A172 (cell line): ENCODE data around the gene CTRL. TPM values are rescaled to one million over a fixed set of nuclear protein-coding genes. Genes with fewer than 3 reads are reported as not detected.
A peak's percentile ranks its signal among the peaks of the same experiment; 100 is the strongest.

Experiments
- DNase-seq: peaks from one replicate; pipeline ENCODE4 v3.0.0-alpha.2; 2015; ENCODE audit warnings: low spot score
- total RNA-seq: library from RNA; depleted of rRNA; stranded (reverse); fragments of >200 nt; shearing (Covaris generic); gene quantifications from 2 replicates; pipeline ENCODE4 v1.2.3, GENCODE V29; 2014

Gene CTRL
- total RNA-seq, 1 experiment from 2014 or later = 0.33 TPM

DNA sequence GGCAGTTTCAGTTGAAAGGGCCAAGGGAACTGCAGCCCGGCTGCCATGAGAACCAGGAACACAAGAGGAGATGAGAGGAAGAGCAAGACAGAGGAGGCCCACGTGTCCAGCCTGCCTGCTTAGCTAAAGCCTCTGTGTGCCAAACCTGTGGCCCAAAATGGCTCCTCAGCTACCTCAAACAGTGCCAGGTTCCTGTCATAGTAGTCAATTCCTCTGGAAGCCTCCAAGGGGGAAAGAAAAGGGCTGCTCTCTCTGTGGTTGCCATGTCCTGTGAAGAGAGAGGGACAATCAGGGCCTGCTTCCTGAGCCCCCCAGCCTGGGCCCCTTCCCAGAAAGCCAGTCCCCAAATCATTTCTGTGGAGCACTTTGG, 31.6 kb upstream of the CTRL start:
- DNase-seq = no peak

DNA sequence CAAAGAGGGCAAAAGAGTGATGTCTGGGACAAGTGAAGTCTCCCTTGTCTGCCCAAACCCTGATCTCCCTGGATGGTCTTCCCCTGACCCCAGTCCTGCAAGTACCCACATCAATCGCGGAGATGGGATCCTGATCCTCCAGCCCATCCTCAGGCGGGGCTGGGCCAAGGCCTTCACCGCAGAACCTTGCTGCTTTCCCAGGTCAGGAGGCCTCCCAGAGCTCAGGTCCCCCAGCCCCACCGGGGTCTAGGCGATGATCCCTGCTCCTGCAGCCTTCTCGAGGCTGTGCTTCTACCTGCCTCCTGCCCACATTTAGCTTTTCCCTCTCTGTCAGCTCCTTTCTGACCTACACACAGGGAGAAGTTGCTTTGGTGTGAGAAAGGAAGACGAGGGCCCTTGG, 30.5 kb upstream of the CTRL start:
- DNase-seq = no peak

DNA sequence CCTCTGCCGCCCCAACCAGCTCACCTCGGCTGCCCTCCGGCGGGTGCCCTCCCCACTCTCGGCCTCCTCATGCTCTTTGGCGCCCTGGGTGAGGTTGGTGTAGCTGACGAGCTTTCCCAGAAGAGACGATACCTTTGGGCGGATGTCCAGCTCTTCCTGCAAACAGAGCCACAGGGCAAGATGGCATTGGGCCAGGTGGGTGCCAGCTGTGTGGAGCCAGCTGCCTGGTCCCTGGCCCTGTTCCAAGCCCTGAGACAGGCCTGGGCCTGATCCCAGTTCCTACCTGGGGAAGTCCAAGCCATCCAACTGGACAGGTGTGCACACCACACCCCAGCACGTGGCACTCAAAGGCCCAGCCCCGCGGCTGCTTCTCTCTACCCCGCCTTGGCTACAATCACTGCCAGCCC, 29.9 kb upstream of the CTRL start:
- DNase-seq = no peak

DNA sequence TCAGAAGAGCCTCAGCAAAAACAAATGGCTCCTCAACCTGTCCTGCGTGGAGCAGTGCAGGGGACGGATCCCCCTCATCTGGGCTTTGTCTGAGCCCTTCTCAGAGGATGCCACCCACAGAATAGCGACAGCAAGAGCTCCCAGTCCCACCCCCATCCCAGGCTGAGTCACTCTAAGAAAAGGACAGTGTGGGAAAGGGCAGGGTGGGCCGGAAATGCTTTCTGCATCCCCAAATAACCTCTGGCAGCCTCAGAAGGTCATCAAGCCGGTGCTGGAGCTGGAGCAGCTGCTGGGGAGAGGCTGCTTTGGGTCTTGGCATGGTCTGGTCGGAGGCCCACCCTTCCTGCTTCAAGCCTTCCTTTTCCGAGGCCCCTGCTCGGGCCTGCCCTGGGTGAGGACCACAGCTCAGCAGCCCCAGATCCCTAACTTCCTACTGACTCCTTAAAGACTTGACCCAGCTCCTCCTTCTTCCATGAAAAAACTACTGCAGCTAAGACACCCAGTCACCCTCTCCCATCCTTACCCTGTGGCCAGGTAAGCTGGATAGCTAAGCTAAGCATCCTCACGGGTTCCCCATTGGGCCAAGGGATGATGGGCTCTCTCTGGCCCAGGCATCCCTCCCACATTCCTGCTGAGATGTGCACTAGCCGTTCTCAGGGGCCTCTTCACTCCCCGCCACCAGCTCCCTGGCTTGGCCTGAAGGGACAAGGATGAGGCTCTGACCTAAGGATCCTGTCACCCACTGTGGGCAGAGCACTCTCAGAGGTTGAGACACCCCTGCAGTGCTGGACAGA, 28.1 kb upstream of the CTRL start:
- DNase-seq = peak; percentile 89

DNA sequence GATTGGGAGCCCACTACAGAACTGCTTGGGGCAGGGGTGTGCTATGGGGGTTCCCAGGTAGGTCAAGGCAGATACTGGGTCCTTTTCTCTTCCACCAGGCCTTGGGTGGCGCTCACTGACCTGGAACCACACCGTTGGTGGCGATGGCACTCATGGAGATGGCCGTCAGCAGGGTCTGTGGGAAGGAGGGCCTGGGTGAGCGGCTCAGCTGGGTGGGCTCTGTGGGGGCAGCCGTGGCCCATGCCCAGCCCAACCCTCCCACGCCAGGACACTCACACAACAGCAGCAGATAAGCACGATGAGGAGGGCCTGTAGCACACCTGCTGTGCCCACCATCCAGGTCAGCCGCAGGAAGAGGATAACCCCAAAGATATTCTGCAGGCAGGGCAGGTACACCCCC, 26.0 kb upstream of the CTRL start:
- DNase-seq = no peak

DNA sequence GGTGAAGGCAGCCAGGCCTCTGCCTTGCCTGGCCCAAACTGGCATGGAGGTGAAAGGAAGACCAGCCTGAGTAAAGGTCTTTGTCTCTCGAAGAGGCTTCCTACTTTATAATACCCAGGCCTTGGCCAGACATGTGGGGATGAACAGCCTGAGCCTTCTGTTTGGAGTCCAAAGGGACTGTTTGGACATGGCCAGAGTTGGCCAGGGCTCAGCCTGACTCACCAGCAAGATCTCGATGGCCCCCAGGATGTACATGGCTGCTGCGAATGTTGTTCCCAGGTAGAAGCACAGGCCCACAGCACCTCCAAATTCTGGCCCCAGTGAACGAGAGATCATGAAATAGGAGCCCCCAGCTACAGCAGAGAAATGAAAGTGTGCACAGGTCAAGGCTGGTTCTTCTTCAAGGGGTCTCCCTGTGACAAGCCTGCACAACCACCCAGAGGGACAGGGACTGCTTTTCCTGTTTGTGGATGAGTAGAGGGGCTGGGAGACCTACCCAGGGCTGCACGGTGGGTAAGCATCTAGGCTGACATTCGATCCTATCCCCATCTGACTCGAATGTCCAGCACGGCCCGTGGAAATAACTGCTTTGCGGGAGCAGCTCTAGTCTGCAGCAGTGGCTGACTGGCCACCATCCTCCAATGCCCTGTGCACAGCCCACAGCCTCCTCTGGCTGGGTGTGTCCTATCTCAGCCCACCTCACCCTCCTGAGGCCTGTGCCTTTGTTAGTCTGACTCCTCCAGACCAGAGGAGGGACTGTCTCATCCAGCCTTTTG, 22.9 kb upstream of the CTRL start:
- DNase-seq = no peak

DNA sequence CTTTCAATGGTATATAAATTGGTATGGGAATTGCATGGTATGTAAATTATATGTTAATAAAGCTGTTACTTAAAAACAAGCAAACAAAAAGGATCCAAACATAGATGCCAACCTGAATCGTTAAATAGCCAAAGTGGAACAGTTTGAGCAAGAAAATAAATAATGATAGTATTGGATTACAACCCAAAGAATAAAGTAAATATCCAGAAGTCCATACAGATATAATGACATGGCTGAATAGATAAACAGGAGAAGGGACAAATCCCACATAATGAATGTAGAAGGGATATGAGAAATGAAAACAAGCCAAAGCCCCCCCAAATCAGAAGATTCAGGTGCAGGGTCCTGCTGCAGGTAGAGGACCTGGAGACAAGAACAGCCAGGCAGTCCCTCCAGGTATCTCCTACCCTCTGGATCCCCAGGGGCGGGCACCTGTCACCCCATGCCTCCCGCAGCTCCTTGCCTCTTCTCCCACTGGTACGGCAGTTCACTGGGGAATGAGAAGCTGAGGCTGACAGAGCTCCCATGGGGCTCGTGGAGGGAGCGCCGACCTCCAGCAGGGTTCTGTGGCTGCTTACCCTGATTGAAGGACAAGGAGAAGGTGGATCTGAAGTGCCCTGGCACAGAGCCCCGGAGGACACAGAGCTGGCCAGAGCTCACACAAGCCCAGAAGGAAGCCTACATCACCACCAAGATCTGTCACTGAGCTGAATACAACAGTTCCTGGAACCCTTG, 22.1 kb upstream of the CTRL start:
- no peak for DNase-seq

DNA sequence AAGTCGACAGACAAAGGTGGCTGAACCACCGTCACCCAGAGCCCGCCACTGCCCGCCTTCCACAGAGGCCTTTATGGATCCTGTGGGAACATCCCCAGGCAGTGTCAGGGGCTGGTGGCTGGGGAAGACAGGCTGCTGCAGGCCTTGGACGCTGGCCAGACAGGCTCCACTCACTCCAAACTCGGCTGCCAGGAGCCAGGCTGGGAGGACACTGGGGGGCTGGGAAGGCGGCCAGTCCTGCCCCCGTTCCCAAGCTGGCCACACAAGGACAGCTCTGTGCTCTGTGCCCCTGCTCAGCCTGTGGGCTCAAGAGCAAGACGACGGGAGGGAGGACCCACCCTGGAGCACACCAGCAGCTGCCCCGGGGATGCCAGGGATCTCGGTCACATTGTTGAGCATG, 19.8 kb upstream of the CTRL start:
- DNase-seq = no peak

DNA sequence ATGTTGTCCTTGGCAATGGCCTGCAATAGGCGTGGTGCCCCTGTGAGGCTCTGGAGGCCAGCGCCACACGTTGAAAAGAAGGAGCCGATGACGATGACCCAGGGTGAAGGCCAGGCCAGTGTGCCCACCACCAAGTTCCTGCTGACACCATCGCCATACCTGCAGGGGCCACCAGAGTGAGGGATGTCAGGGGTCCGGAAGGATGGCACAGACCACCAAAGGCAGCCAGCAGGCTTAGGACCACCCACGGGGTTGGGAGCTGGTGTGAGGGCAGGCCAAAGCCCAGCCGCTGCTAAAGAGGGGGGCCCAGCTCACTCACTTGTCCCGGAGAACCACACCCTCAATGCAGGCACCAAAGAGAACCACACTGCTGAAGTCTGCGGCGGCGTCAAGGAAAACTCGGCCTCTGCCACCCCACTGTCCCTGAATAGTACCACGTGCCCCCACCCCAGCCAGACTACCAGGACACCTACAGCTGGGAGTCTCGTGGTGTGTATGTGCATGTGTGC, 18.7 kb upstream of the CTRL start:
- DNase-seq = no peak

DNA sequence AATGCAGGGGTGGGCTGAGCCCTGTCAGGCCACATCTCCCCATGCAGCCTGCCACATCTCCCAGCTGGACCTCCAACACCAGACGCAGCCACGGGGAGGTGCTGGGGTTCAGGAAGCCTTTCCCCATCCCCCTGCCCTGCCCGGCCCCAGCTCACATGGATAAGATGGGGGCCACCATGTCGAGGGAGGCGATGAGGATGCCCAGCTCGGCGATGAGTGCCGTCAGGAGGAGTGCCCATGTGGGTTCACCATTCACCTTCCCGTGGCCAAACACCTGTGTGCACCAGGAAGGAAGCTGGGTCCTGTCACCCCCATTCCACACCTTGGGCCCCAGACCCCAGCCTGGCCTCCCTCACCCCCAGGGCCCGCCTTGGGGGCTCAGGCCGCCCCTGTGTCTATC, 18.0 kb upstream of the CTRL start:
- DNase-seq = no peak

DNA sequence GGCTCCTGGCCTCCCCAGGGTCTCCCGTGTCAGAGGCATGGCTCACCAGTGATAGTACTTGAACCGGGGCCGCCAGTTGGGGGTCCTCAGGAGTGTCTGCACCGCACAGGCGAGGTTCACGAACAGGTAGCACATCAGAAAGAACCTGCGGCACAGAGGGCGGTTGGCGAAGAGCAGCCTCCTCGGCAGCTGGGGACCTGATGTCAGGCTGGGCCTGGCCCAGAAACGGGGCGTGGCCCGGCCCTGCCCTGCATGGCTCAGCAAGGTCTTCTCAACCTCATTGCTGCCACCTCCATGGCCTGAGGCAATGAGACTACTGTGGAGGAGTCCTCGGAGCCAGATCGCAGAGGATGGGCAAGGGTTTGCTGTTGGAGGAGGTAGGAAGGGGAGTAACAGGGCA, 16.4 kb upstream of the CTRL start:
- no peak for DNase-seq

DNA sequence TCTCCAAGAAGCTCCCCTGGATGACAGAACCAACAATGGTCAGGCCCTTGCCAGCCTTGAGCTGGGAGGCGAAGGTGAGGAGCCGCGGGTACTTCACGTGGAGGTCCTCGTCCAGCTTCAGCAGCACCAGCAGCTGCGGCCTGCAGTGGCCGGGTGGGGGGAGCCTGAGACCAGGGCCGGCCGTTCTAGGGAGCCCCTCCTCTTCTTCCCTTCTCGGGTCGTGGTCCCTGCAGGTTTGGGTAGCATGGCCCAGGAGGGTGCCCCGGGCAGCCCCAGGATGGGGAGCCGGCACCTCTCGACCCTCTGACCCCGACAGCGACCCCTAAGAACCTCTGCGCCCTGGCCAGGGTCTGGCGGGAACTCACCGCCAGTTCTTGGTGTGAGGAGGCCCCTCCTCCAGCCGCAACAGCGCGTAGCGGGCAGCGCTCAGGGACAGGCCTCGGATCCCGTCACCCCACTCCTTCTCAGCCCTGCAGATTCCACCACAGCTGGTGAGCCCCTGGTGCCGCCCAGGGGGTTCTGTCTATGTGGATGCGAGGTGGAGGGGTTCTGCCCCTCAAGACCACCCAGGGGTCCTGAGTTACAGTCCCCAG, 15.4 kb upstream of the CTRL start:
- DNase-seq = no peak

DNA sequence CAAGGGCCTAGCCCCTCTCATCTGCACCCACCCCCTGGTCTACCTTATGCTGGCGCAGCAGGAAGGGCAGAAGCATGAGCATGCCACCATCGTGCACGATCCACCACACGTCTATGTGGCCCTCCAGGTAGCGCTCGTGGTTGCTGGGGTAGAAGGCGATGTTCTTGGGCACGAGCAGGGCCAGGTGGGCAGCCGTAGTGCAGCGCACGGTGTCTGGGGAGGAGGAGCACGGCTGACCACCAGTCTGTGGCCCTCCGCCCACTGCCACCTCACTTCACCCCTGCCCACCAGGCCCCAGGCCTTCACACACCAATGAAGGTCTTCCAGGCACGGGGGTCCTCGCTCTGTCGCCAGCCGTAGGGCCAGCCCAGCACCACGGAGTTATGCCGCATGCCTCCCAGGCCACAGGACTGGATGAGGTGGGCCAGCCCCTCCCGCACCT, 14.5 kb upstream of the CTRL start:
- DNase-seq = no peak

DNA sequence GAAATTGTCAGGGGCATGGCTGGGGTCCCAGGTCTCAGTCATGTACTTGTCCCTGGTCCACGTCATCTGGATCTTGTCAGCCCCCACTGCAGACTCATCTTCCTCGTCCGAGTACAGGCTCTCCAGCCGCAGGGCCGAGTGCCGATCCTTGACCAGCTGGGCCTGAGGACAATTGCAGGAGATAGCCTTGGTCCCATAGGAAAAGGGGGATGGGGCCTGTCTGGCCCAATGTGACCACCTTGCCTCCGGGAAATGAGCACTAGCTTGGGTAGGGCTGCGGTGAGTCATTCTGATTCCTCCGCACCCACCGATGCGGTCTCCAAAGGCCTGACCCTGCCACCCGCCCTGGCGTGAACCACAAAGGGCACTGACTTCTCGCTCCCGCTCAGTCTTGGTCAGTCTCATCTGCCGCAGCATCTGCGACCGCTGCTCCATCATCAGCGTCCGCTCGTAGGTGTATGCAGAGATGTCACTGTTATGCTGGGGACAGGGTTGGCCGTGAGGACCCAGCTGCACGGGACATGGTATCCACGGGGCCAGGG, 13.8 kb upstream of the CTRL start:
- peak; percentile 66 for DNase-seq

DNA sequence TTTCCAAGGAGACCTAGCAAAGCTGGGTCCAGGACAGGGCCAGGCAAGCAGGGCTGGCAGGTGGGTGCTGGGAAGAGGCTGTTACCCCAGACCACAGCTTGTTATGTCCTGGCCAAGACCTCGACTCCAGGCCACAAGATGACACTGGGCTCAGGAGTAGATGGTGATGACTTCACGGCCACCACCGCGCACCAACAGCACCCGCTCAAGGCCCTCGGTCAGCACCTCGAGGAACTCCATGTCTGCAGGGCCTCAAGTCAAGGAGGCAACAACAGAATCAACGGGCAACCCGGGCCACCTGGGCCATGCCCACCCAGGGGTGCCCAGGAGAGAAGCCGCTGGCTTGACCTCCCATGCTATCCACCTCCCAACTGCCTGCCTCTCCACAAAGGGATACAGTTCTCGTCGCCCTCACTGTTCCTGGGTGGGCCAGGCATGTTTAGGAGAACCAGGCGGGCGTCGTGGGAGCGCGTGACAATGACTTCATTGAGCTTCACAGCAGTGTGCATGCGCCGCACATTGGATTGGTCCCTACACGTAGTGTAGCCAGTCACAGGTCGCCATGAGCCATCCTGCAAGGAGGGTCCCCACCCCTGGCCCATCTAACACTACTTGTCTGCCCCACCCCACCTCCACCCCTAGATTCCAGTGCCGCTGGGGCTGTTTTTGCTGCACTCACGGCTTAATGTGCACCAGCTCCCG, 13.2 kb upstream of the CTRL start:
- DNase-seq = no peak

DNA sequence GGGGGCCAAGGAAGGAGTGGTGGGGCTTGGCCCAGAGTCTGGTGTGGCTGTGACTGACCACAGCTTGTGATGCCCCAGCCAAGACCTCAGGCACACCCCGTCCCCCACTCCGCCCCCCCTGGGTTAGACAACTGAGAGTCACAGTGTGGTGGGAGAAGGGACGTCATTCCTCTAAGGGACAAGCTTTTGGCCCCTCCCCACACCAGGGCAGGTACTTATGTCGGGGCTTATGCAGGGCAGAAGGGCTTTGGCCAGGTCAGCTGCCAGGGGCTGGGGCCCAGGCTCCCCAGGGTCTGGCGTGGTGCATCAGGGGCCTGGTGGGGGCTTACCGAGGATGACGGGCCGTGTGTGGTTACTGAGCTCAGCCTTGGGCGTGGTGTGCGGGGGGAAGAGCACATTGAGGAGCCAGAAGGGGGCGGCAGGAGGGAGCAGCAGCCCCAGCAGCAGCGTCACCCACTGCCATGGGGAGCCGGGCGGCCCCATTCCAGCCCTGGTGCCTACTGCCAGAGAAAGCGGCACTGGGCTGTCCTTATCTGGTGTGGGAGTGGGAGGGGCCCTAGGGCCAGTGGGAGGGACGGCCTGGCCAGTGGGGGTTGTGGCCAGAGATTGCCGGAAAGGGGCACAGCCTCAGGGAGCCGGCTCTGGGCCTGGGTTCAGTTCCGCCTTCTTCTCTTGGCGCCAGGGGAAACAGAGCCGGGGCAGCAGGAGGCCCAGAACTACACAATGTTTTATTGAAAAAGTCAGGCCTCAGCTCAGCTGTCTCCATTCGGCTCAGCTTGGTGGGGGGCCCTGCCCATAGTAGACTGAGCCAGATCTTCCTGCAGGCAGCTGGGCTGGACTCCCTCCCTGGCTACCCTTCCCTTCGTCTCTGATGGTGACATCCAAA, 12.2 kb upstream of the CTRL start, which contains the start of gene LCAT:
LCAT (minus strand) TSS at position 502 of the 886 bp plus-strand sequence; CDS start at position 483, 19 bp downstream.
- peak; percentile 50 for DNase-seq

DNA sequence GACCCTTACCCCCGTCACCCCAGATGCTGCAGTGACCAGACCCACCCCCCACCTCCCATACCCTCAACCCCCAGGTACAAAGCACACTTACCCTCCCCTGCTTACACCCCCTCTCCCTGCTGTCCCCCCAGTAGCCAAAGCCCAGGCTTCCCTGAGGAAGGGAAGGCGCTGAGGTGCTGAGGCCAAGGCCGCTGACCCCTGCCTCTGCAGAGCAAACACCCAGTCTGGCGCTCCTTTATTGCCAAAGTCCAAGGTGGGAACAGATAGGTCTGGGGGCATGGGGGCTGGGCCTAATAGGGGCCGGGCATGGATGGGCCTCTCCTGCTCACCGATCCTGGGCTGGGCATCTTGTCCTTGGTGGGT, 11.6 kb upstream of the CTRL start:
- no peak for DNase-seq

DNA sequence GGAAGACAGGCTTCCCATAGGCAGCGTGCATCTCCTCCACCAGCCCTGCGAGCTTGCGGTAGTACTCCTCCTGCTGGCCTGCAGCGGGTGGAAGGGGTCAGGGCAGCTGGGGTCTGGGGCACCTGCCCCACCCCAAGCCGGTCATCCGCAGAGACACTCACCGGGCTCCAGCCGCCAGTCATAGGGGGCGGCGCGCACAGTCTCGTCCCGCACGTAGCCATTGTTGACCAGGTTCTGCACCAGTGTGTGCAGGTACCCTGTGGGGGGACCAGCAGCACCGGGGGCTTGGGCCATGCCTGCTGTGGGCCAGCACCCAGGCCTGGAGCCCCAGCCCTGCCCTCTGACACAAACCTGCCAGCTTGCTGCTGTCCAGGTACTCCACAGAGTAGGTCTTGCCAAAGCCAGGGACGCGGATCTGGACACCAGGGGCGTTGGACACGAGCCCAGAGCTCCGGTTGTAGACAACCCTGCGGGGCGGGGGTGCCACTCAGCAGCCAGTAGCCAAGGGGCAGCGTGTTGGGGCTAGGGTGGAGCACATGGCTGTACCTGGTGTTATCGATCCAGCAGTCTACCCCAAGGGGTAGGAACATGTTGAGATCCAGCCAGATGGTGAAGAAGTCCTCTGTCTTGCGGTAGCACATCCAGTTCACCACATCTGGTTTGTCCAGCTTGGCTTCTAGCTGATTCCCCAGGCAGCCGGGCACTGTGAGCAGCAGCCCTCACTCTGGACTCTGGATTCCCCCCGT, 11.0 kb upstream of the CTRL start:
- no peak for DNase-seq

DNA sequence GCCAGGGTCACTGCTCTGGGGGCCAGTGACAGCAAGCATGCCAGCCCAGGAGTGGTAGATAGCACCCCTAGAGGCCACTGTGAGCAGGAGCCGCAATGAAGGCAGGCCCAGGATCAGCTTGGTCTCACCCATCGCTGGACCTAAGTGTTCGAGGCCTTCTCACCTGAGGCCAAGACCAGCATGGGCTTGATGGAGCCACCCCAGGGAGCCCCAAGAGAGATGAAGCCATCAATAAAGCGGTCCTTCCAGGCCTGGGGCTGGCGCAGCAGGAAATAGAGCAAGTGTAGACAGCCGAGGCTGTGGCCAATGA, 10.5 kb upstream of the CTRL start:
- DNase-seq = no peak
